IPS-20b (cell line): ENCODE results near the gene FANCM.

Experiments used
- H3K27ac ChIP-seq: one replicate; pipeline ENCODE4 v1.5.1; 2013; ENCODE audit warnings: low read length
- H3K27me3 ChIP-seq: 2 replicates; pipeline ENCODE4 v1.6.1; 2013; ENCODE audit warnings: mild to moderate bottlenecking, low read length, inconsistent platforms; ENCODE audit not compliant: insufficient read depth
- H3K36me3 ChIP-seq: 2 replicates; pipeline ENCODE4 v1.6.1; 2013; ENCODE audit warnings: low read depth, mild to moderate bottlenecking, inconsistent platforms, low read length, moderate library complexity; ENCODE audit not compliant: insufficient read depth
- H3K4me1 ChIP-seq: 2 replicates; pipeline ENCODE4 v1.6.1; 2013; ENCODE audit warnings: mild to moderate bottlenecking, control low read depth, inconsistent platforms, low read length, moderate library complexity; ENCODE audit not compliant: insufficient read depth
- H3K4me3 ChIP-seq: 2 replicates; pipeline ENCODE4 v1.5.1; 2013; ENCODE audit warnings: mild to moderate bottlenecking, low read length, inconsistent platforms
- H3K9ac ChIP-seq: 2 replicates; pipeline ENCODE4 v1.6.1; 2013; ENCODE audit warnings: low read depth, mild to moderate bottlenecking, inconsistent platforms, low read length, moderate library complexity
- H3K9me3 ChIP-seq: 2 replicates; pipeline ENCODE4 v1.6.1; 2013; ENCODE audit warnings: mild to moderate bottlenecking, low read depth, low read length, inconsistent platforms; ENCODE audit not compliant: insufficient read depth

FANCM gene

DNA sequence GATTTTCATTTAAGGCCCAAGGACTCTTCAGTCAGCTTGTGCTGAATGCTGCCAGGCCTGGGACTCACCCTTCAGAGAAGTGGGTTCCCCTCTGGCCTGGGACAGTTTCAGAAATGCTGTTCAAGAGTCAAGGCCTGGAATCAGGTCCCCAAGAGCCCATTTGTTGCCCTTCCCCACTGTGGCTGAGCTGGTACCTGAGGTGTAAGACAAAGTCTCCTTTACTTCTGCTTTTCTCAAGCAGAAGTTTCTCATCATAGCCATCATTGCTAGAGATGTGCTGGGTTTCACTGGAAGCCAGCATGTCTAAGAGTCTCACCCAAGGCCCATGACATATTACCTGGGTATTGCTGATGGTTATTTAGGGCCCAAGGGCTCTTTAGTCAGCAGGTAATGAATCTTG is 8.9 kb downstream of the FANCM start:
- no peaks in the 10 kb centered on the region for H3K27me3 ChIP-seq
- H3K9ac ChIP-seq = no peak overlapping the region
- no peak overlapping the region for H3K4me3 ChIP-seq
- no peak overlapping the region for H3K27ac ChIP-seq
- H3K4me1 ChIP-seq = 0 out of 2 replicates have a peak, but pooled peaks cover 3% of the 10 kb centered on the region
- H3K9me3 ChIP-seq = no peaks in the 10 kb centered on the region
- peaks cover 13% of the 10 kb centered on the region for H3K36me3 ChIP-seq

DNA sequence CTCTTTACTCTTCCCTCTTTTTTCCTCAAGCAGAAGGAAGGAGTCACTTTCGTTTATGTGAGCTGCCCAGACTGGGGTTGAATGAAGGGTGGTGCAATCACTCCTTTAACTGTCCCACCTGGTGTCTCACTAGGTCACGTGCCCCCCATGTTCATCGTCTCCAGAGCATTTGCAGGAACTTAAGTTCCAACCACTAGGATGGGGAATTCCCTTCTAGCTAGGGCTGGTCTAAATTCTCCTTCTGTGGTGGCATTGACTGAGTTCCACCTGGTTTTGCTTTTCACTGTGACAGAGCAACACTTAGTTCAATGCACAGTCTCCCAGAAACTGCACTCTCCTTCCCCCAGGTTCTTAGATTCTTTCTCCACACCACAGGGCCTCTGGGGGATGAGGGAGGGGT is 9.5 kb downstream of the FANCM start:
- H3K4me3 ChIP-seq = no peak overlapping the region
- H3K27me3 ChIP-seq = no peaks in the 10 kb centered on the region
- no peaks in the 10 kb centered on the region for H3K9me3 ChIP-seq
- no peak overlapping the region for H3K9ac ChIP-seq
- H3K36me3 ChIP-seq = peaks cover 17% of the 10 kb centered on the region
- H3K27ac ChIP-seq = no peak overlapping the region
- 0 out of 2 replicates have a peak, but pooled peaks cover 3% of the 10 kb centered on the region for H3K4me1 ChIP-seq

DNA sequence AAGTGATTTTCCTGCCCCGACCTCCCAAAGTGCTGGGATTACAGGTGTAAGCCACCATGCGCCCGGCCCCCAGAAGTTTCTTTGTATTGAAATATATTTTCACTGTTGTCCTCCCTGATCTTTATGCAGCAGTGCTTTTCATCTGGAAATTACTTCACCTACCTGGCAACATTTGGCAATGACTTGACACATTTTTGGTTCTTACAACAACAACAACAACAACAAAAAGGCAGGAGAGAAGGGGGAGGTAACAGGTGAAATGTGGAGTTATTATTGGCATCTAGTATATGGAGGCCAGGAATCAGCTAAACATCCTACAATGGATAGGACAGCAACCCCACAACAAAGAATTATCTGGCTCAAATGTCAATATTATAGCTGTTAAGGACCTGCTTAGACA is 13.9 kb downstream of the FANCM start:
- Histone ChIP-seq H3K9me3 (no peaks in the 10 kb centered on the region), H3K27me3 (no peaks in the 10 kb centered on the region), H3K9ac (no peak overlapping the region), H3K27ac (no peak overlapping the region), H3K4me1 (peaks cover 7% of the 10 kb centered on the region; the same call in 1 of the 2 replicates), H3K4me3 (no peak overlapping the region), H3K36me3 (peaks cover 19% of the 10 kb centered on the region)

DNA sequence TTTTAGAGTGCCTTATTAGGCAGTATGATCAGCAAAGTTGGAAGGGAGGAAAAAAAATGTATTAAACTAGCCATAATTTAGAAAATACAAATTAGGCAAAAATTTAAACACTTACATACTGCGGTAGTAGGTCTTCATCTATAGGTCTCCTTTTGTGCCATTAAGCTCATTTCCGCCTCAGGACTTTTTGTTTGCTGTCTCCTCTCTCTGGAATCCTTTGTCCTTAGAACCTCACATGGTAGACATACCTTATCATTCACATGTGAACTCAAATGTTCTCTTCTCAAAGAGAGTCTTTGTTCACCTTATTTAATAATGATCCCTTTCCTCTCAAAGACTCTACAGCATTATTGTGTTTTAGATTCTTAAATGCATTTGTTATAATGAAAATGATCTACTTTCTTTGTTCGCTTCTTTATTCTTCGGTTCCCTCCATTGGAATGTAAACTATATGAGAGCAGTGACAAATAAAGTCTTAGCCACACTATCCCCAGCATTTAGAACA is 14.7 kb downstream of the FANCM start:
- Histone ChIP-seq H3K4me3 (no peak overlapping the region), H3K36me3 (peaks cover 11% of the 10 kb centered on the region), H3K27me3 (no peaks in the 10 kb centered on the region), H3K4me1 (peaks cover 7% of the 10 kb centered on the region; the same call in 1 of the 2 replicates), H3K9ac (no peak overlapping the region), H3K27ac (no peak overlapping the region), H3K9me3 (no peaks in the 10 kb centered on the region)

DNA sequence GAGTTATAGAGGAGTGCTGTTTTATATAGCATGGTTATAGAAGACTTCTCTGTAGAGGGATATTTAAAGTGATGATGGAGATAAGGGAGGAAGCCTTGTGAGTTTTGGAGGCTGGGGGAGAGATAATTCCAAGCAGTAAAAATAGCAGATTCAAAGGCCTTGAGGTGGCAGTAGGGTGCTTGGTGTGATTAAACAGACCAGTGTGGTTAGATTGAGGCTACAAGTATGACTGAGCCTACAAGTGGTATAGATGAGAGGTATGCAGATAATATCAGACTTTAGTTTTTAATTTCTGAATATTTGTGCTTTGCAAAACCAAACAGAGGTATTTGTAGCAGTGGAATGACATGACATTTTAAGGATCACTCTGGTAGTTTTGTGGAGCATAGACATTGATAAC is 20.3 kb downstream of the FANCM start:
- H3K27me3 ChIP-seq = no peaks in the 10 kb centered on the region
- no peak overlapping the region for H3K27ac ChIP-seq
- H3K4me1 ChIP-seq = no peaks in the 10 kb centered on the region
- H3K9ac ChIP-seq = no peak overlapping the region
- no peaks in the 10 kb centered on the region for H3K9me3 ChIP-seq
- peaks cover 16% of the 10 kb centered on the region; the same call in 1 of the 2 replicates for H3K36me3 ChIP-seq
- H3K4me3 ChIP-seq = no peak overlapping the region

DNA sequence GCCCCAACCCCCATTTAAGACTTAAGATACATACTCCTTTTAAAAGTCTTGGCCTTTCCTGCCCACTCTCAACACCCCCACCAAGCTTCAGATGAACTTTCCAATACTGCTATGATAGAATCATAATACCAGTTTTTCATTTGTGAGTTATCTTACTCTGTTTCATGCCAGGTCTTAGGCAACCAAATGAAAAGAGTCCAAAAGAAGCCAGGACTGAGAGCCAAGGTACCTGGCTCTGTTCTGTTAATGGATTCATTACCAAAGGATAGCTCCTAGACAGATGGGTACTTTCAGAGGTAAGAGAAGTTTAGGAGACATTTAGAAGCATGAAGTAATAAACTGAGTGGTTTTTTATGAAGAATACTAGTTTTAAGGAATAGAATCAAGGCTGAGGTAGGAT is 34.2 kb downstream of the FANCM start:
- Histone ChIP-seq H3K27ac (no peak overlapping the region), H3K4me3 (no peak overlapping the region), H3K4me1 (no peaks in the 10 kb centered on the region), H3K36me3 (peaks cover 29% of the 10 kb centered on the region), H3K9ac (no peak overlapping the region), H3K9me3 (no peaks in the 10 kb centered on the region), H3K27me3 (no peaks in the 10 kb centered on the region)

DNA sequence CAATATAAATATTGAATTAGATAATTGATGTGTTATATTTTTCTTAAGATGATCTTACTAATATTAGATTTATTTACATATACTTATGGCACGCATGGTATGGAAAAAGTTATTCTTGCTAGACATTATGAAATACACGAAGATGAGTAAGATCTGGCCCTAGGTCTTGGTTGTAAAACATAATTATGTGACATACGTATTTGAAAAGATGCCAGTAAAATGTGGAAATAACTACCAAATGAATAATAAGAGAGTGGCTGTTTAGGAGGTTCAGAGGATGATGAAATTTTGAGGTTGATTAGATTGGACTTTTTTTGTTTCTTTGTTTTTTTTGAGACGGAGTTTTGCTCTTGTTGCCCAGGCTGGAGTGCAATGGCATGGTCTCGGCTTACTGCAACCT is 41.3 kb downstream of the FANCM start:
- Histone ChIP-seq H3K9me3 (no peaks in the 10 kb centered on the region), H3K27me3 (no peaks in the 10 kb centered on the region), H3K9ac (no peak overlapping the region), H3K4me3 (no peak overlapping the region), H3K27ac (no peak overlapping the region), H3K36me3 (peaks cover 6% of the 10 kb centered on the region; the same call in 1 of the 2 replicates), H3K4me1 (no peaks in the 10 kb centered on the region)

DNA sequence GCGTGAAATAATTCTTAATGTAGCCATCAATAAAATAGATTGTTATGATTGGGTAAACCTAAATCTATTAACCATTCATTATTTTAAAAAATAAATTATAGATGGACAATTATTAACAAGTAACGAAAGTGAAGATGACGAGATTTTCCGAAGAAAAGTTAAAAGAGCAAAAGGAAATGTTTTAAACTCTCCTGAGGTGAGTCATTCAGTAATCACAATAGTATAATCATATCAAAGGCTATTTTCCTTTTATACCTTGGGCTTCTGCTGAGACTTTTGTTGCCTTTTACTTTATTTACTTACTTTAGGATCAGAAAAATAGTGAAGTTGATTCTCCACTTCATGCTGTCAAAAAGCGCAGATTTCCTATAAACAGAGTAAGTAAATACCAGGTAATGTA is 45.6 kb downstream of the FANCM start:
- Histone ChIP-seq H3K4me1 (no peaks in the 10 kb centered on the region), H3K4me3 (no peak overlapping the region), H3K36me3 (no peaks in the 10 kb centered on the region), H3K9me3 (no peaks in the 10 kb centered on the region), H3K27me3 (no peaks in the 10 kb centered on the region), H3K9ac (no peak overlapping the region), H3K27ac (no peak overlapping the region)

DNA sequence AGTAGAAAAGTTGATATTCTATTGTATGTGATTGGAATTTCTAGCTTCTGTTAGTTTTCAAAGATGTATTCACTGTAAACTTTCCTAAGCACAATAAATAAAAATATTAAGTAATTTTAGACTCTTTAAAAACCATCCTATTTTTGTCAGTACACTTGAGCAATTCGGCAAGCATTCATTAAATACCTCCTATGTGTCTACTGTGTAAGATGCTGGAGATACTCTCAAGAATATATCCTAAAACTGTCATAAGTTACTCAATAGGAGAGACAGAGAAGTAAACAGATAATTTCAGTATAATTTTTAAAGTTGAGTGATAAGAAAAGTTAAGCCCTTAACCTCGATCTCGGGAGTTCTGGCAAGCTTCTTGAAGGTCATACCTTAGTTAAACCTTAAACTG is 46.1 kb downstream of the FANCM start:
- Histone ChIP-seq H3K4me1 (no peaks in the 10 kb centered on the region), H3K9ac (no peak overlapping the region), H3K9me3 (no peaks in the 10 kb centered on the region), H3K27ac (no peak overlapping the region), H3K36me3 (no peaks in the 10 kb centered on the region), H3K4me3 (no peak overlapping the region), H3K27me3 (no peaks in the 10 kb centered on the region)

DNA sequence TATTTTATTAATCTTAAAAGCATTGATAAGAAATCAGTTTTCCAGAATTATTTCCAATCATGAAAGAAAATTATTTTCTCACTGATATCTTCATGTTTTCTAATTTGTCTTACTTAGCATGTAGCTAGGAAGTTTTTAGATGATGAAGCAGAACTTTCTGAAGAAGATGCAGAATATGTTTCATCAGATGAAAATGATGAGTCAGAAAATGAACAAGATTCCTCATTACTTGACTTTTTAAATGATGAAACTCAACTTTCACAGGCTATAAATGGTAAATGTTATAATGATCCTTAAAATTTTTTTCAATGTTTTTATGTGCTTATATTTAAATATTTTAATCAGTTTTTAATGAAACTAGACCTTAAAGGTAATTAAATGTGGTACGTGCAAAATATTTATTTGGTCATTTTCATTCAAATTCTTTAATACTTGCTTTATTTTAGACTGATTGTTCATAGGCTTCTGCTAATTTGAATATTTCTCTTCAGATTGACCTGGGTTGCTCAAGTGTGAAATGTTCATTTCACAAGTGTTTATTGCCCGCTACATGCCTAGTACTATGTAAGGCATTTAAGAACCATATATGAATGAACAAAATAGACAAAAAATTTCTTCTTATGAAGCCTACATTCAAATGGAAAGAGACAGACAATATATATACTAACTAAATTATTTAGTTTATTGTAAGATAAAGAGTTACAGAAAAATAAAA is 49.5 kb downstream of the FANCM start:
- peaks cover 18% of the 10 kb centered on the region for H3K36me3 ChIP-seq
- H3K27ac ChIP-seq = no peak overlapping the region
- H3K9me3 ChIP-seq = no peaks in the 10 kb centered on the region
- H3K27me3 ChIP-seq = no peaks in the 10 kb centered on the region
- H3K4me1 ChIP-seq = no peaks in the 10 kb centered on the region
- H3K4me3 ChIP-seq = no peak overlapping the region
- H3K9ac ChIP-seq = no peak overlapping the region

DNA sequence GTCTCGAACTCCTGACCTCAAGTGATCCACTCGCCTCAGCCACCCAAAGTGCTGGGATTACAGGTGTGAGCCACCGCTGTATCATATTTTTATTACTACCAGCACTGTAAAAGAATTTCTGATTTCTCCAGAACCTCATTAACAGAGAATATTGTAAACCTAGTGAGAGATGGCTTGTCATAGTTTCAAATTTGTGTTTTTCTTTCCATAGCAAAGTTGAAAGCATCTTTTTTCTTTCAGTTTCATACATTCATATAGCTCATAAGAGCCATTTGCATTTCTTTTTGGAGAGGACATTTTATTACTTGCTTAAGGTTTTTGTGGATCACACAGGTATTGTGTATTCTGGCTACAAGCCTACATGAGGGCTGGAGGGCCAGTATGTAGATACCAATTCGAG is 59.2 kb downstream of the FANCM start:
- H3K27ac ChIP-seq = no peak overlapping the region
- no peaks in the 10 kb centered on the region for H3K4me1 ChIP-seq
- H3K9me3 ChIP-seq = no peaks in the 10 kb centered on the region
- no peak overlapping the region for H3K9ac ChIP-seq
- no peak overlapping the region for H3K4me3 ChIP-seq
- peaks cover 9% of the 10 kb centered on the region; the same call in 1 of the 2 replicates for H3K36me3 ChIP-seq
- no peaks in the 10 kb centered on the region for H3K27me3 ChIP-seq

DNA sequence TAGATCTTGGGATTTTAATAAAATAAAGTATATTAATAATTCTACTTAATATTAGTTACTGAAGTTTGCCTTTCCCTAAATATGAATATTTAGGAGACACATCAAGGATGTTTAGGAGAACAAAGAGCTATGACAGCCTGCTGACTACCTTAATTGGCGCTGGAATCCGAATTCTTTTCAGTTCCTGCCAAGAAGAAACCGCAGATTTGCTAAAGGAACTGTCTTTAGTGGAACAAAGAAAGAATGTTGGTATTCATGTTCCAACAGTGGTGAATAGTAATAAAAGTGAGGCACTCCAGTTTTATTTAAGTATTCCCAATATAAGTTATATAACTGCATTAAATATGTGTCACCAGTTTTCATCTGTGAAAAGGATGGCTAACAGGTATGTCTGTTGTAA is 62.8 kb downstream of the FANCM start:
- Histone ChIP-seq H3K4me1 (no peaks in the 10 kb centered on the region), H3K9ac (no peak overlapping the region), H3K27ac (no peak overlapping the region), H3K36me3 (peaks cover 33% of the 10 kb centered on the region), H3K9me3 (no peaks in the 10 kb centered on the region), H3K4me3 (no peak overlapping the region), H3K27me3 (no peaks in the 10 kb centered on the region)
